HepG2 (cell line): ENCODE data around the gene ERMARD. TPM values are rescaled to one million over a fixed set of nuclear protein-coding genes. Genes with fewer than 3 reads are reported as not detected.

Experiments
- CBFB ChIP-seq: sonication (generic); formaldehyde crosslinking; IDR thresholded peaks from 2 replicates; pipeline ENCODE4 v1.4.0; 2020; ENCODE audit warnings: missing genetic modification reagents
- GTF3A ChIP-seq: sonication (generic); formaldehyde crosslinking; conservative IDR thresholded peaks from 2 replicates; pipeline ENCODE4 v1.4.0; 2020; ENCODE audit warnings: mild to moderate bottlenecking, missing genetic modification reagents
- KDM5A ChIP-seq: fragments of 200-600 bp; sonication (generic); IDR thresholded peaks from 2 replicates; pipeline ENCODE4 v1.7.0; 2018; ENCODE audit warnings: antibody characterized with exemption, mild to moderate bottlenecking, low read length, borderline replicate concordance
- KLF12 ChIP-seq: sonication (generic); formaldehyde crosslinking; IDR thresholded peaks from 2 replicates; pipeline ENCODE4 v1.4.0; 2020; ENCODE audit warnings: missing genetic modification reagents, borderline replicate concordance
- MAFK ChIP-seq, 2 experiments: IDR thresholded peaks in 1 of 2; conservative IDR thresholded peaks in 1 of 2; 2 replicates each; pipeline ENCODE4 v1.6.1; 2011; ENCODE audit warnings: improper control_type of control experiment in 2 of 2, low read length in 2 of 2
- MTA3 ChIP-seq: sonication (generic); formaldehyde crosslinking; IDR thresholded peaks from 2 replicates; pipeline ENCODE4 v1.4.0; 2020; ENCODE audit warnings: missing genetic modification reagents
- PAWR ChIP-seq: sonication (generic); formaldehyde crosslinking; IDR thresholded peaks from 2 replicates; pipeline ENCODE4 v1.4.0; 2020; ENCODE audit warnings: missing genetic modification reagents, mild to moderate bottlenecking, borderline replicate concordance
- RBM22 ChIP-seq: fragments of 200-400 bp; formaldehyde crosslinking; optimal IDR thresholded peaks from 2 replicates; pipeline ENCODE3; 2017; ENCODE audit warnings: mild to moderate bottlenecking, low read length, moderate library complexity
- RFX5 ChIP-seq: IDR thresholded peaks from 2 replicates; pipeline ENCODE4 v1.6.1; 2011; ENCODE audit warnings: low read depth, low read length, improper control_type of control experiment
- SRY ChIP-seq: sonication (generic); formaldehyde crosslinking; IDR thresholded peaks from 2 replicates; pipeline ENCODE4 v1.8.0; 2022; ENCODE audit warnings: mild to moderate bottlenecking, missing genetic modification reagents
- TBX3 ChIP-seq: fragments of 450-650 bp; IDR thresholded peaks from 2 replicates; pipeline ENCODE4 v1.6.1; 2017; ENCODE audit warnings: antibody characterized with exemption, mild to moderate bottlenecking, inconsistent platforms, borderline replicate concordance
- ZNF101 ChIP-seq: sonication (generic); formaldehyde crosslinking; IDR thresholded peaks from 2 replicates; pipeline ENCODE4 v1.4.0; 2020; ENCODE audit warnings: mild to moderate bottlenecking, low read depth, missing genetic modification reagents, borderline replicate concordance
- ZNF207 ChIP-seq: fragments of 450-650 bp; IDR thresholded peaks from 2 replicates; pipeline ENCODE4 v1.6.1; 2016; ENCODE audit warnings: antibody characterized with exemption, borderline replicate concordance
- ZNF225 ChIP-seq: sonication (generic); formaldehyde crosslinking; IDR thresholded peaks from 2 replicates; pipeline ENCODE4 v1.4.0; 2020; ENCODE audit warnings: mild to moderate bottlenecking, missing genetic modification reagents
- ZNF329 ChIP-seq: sonication (generic); formaldehyde crosslinking; IDR thresholded peaks from 2 replicates; pipeline ENCODE4 v1.9.0; 2021; ENCODE audit warnings: low read depth, mild to moderate bottlenecking, missing genetic modification reagents
- ZNF431 ChIP-seq: sonication (generic); formaldehyde crosslinking; IDR thresholded peaks from 2 replicates; pipeline ENCODE4 v1.9.0; 2022; ENCODE audit warnings: missing genetic modification reagents, low read depth, mild to moderate bottlenecking, borderline replicate concordance
- ZNF468 ChIP-seq: sonication (generic); formaldehyde crosslinking; IDR thresholded peaks from 2 replicates; pipeline ENCODE4 v1.8.0; 2022; ENCODE audit warnings: mild to moderate bottlenecking, moderate library complexity, missing genetic modification reagents
- polyA plus RNA-seq, 8 experiments: library from polyadenylated mRNA; depleted of rRNA in 3 of 8; stranded (reverse) in 7 of 8; unstranded in 1 of 8; fragments of >200 nt; fragmentation: Illumina TruSeq in 4 of 8; extraction: Trizol in 4 of 8; gene quantifications; 2 replicates each; pipeline versions ENCODE4 v1.2.1 to v1.2.3, GENCODE V29; 2011 to 2016; ENCODE audit warnings: low read depth in 4 of 8, missing spikeins in 1 of 8, mixed read lengths in 1 of 8; ENCODE audit not compliant: insufficient read depth in 1 of 8
- total RNA-seq, 5 experiments: library from RNA; depleted of rRNA; stranded (reverse); fragments of >200 nt; fragmentation: Illumina TruSeq; extraction: Trizol; gene quantifications; 2 replicates each; pipeline ENCODE4 v1.2.3, GENCODE V29; 2016; ENCODE audit warnings: low read depth in 1 of 5
- TF ChIP-seq, protein P1 (sequence below): sonication (generic); formaldehyde crosslinking; IDR thresholded peaks from 2 replicates; pipeline ENCODE4 v1.9.0; 2021; ENCODE audit warnings: missing genetic modification reagents, borderline replicate concordance
- TF ChIP-seq, protein P2 (sequence below): sonication (generic); formaldehyde crosslinking; IDR thresholded peaks from 2 replicates; pipeline ENCODE4 v1.5.1; 2020; ENCODE audit warnings: missing genetic modification reagents, mild to moderate bottlenecking, borderline replicate concordance
- TF ChIP-seq, protein P3 (sequence below): sonication (generic); formaldehyde crosslinking; IDR thresholded peaks from 2 replicates; pipeline ENCODE4 v1.5.0; 2020; ENCODE audit warnings: missing genetic modification reagents, mild to moderate bottlenecking, borderline replicate concordance
- TF ChIP-seq, protein P4 (sequence below), 2 experiments: fragments of 450-650 bp in 1 of 2; sonication (generic) in 1 of 2; formaldehyde crosslinking; IDR thresholded peaks; 2 replicates each; pipeline versions ENCODE4 v1.5.0 to v1.8.0; 2020 to 2022; ENCODE audit warnings: mild to moderate bottlenecking in 1 of 2, missing genetic modification reagents in 1 of 2

Gene ERMARD
- total and polyA plus RNA-seq, 2 of the 13 experiments (the other 11 are each of a cell fraction or from before 2014, with no cell fraction given), result 8.8 to 10.7 TPM

DNA sequence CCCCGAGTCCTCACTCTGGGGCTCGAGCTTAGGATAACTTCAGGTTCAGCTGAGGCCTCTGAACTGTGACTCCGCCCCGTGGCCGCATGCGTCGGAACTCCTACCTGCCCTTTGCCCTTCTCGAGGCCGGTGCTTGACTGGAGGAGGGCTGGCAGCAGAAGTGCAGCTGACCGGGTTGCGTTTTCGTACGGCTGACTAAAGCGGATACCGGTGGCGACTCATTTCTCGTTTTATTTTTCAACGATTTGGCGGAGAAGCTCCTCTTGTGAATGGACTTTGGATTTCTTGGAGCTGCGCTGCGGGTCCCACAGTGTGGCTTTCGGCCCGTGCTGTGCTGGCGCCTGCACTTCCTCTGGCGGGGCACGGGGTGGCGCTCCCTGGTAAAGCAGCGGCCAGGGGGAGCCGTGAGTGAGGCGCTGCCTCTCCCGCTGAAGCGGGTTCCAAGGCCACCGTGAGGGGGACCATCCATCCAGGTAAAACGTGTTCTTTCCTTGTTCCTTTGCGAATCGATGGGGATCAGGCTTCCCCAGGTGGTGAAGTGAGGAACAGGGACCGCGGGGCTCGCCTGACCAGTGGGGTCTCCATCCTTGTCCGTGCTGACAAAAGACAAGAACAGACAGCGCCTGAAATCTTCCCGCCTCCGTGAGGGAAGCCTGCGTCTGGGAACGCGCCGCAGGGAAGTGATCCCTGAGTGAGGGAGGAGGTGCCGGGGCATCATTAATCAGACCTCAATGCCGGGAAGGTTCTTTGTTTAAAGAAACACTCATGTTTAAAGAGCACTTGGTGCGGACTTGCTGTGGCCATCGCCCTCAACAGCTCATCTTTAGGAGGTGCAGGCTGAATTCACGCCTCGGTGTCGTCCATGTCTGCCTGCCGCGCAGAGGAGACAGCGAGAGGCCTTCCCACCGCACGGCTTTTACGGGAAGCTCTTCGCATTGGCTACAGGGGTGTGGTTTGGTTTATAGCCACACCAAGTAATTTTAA, 38.8 kb downstream of the ERMARD start (continued):
- TF ChIP-seq RBM22 (peak; percentile 69), ZNF101 (CRISPR knock-in tag) (peak; percentile 74; the same call in 1 of the 2 replicates), TBX3 (no peak; the same call in 1 of the 2 replicates), ZNF431 (CRISPR knock-in tag) (peak; percentile 61; the same call in 1 of the 2 replicates), MTA3 (CRISPR knock-in tag) (no peak), GTF3A (no peak; the same call in 1 of the 2 replicates), RFX5 (no peak), ZNF225 (CRISPR knock-in tag) (no peak), PAWR (CRISPR knock-in tag) (0 out of 2 replicates have a peak, but pooled peaks have one; percentile 68), MAFK (conservative IDR thresholded peaks at IDR 0.05 in 1 of 2, IDR thresholded peaks at IDR 0.05 in 1 of 2; ENCODE audit: low read length in 2 of 2) (no peak), KLF12 (CRISPR knock-in tag) (peak; percentile 16; the same call in 1 of the 2 replicates), CBFB (peak; percentile 80), ZNF468 (CRISPR knock-in tag) (no peak; the same call in 1 of the 2 replicates), ZNF207 (no peak), ZNF329 (CRISPR knock-in tag) (0 out of 2 replicates have a peak, but pooled peaks have one; percentile 84), SRY (CRISPR knock-in tag) (peak; percentile 81), KDM5A (peak; percentile 90)
- TF ChIP-seq, protein P1, sequence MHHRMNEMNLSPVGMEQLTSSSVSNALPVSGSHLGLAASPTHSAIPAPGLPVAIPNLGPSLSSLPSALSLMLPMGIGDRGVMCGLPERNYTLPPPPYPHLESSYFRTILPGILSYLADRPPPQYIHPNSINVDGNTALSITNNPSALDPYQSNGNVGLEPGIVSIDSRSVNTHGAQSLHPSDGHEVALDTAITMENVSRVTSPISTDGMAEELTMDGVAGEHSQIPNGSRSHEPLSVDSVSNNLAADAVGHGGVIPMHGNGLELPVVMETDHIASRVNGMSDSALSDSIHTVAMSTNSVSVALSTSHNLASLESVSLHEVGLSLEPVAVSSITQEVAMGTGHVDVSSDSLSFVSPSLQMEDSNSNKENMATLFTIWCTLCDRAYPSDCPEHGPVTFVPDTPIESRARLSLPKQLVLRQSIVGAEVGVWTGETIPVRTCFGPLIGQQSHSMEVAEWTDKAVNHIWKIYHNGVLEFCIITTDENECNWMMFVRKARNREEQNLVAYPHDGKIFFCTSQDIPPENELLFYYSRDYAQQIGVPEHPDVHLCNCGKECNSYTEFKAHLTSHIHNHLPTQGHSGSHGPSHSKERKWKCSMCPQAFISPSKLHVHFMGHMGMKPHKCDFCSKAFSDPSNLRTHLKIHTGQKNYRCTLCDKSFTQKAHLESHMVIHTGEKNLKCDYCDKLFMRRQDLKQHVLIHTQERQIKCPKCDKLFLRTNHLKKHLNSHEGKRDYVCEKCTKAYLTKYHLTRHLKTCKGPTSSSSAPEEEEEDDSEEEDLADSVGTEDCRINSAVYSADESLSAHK (CRISPR knock-in tag), result no peak
- TF ChIP-seq, protein P2, sequence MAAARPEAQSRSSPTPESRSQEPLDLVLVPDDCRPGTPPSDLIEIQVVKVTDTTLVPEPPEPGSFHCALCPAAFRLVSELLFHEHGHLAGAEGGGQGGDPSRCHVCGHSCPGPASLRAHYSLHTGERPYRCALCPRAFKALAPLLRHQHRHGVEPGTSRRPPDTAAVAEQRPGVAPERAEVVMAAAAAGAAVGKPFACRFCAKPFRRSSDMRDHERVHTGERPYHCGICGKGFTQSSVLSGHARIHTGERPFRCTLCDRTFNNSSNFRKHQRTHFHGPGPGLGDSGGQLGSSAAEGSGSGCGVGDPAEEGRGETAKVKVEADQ (CRISPR knock-in tag), result peak; percentile 83
- TF ChIP-seq, protein P3, sequence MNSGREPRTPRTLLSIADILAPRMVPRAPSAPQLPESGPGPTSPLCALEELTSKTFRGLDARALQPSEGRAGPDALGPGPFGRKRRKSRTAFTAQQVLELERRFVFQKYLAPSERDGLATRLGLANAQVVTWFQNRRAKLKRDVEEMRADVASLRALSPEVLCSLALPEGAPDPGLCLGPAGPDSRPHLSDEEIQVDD, result no peak; the same call in 1 of the 2 replicates
- TF ChIP-seq, protein P4, sequence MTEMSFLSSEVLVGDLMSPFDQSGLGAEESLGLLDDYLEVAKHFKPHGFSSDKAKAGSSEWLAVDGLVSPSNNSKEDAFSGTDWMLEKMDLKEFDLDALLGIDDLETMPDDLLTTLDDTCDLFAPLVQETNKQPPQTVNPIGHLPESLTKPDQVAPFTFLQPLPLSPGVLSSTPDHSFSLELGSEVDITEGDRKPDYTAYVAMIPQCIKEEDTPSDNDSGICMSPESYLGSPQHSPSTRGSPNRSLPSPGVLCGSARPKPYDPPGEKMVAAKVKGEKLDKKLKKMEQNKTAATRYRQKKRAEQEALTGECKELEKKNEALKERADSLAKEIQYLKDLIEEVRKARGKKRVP (CRISPR knock-in tag; IDR thresholded peaks at IDR 0.05), result no peak
